ENCODE results near the gene TSSK2.
"Not testable (repeated sequence)": the region's sequence is repeated elsewhere in the genome, so short reads cannot be mapped to it uniquely, and the experiment has no call there.

Gene TSSK2

GRCh38 chr22:19143212-19143611, 12.1 kb downstream of the TSSK2 start:
- DNase-seq (ENCODE audit: low spot score), result no peak

GRCh38 chr22:19143967-19144400, 12.9 kb downstream of the TSSK2 start:
- no peak for DNase-seq (ENCODE audit: low spot score)

GRCh38 chr22:19146215-19146968, 15.3 kb downstream of the TSSK2 start:
- DNase-seq (ENCODE audit: low spot score), result no peak

DNA sequence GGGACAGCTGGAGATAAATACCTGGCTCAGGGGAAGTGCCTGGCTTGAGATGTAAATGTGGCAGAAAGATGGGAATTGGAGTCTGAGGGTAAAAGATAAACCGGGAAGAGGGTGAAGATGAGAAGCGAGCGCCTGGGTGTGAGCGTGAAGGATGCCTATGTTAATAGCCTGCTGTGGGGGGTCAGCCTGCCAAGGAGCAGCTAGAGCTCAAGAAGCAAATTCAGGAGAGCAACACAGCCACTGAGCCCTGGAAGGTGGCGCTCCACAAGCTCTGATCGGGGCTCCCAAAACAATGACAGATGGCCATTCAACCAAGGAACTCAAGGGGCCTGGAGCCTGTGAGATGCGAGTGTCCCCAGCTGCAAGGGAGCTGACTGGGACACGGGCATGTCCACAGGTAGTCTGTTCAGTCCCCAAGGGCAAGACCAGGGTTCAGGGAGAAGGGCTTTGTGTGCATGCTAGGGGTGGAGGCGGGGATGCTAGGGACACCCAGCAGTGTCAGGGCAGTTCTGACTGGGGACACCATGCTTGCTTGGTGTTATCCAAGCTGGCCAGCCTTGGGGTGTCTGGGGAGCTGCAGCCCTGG, 16.2 kb downstream of the TSSK2 start:
- DNase-seq (ENCODE audit: low spot score), result no peak

DNA sequence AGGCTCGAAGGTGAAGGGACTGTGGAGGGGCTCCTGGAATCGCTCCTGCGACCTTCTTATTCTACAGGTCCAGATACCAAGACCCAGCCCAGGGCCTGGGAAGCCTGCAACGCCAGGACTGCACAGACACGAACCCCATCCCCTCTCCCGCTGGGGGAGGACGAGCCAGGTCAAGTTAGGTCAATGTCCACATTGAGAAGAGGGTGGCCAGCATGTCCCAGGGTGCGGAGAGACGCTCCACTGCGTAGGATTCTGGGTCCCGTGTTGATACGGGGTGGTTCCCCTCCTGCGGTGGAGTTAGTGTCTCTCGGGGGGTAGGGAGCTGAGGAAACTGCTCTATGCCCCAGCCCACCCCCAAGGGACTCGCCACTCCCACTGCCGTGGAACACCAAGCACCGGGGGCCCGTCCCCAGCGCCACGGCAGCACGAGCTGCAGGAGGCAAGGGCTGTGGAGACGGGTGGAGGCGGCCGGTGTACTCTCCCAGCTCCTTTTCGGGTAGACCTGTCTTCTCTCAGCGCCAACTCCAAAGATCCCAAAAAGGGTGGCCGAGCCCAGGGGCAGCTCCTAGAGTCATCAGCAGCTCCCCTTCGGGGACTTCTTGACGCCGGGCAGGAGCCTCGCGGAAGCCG, 17.4 kb downstream of the TSSK2 start:
- DNase-seq (ENCODE audit: low spot score), result no peak

DNA sequence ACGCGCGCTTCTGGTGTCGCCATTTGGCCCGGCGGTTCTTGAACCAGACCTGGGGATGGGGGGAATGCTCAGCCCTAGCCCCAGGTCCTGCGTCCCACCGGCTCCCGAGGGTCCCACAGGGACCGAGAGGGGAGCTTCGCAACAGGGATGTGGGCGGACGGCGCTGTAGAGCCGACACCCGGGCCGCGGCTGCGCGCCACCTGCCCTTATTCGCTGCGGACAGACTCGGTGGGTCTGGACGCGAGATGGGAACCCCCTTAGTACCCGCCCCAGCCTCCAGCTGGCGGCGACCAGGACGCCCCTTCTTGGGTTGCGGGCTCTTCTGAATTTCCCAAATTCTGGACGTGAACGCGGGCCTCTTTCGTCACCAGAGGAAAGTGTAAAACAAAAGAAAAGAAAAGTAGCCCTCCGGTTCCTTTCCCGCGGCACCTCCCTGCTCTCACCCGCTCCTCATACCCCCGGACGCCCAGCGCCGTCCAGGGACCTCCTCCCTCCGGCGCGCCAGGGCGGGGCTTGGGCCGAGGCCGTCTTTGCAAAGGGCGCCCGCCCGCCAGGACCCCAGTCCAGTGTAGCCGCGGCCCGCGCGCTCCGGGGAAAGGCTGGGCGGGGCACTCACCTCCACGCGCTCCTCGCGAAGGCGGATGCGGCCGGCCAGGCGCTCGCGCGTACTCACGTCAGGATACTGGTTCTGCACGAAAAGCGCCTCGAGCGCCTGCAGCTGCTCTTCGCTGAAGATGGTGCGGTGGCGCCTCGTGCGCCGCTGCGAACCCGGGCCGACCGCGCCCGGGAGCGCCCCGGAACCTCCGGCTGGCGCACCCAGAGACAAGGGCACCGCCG, 18.2 kb downstream of the TSSK2 start:
- peak; percentile 33 for DNase-seq (ENCODE audit: low spot score)

DNA sequence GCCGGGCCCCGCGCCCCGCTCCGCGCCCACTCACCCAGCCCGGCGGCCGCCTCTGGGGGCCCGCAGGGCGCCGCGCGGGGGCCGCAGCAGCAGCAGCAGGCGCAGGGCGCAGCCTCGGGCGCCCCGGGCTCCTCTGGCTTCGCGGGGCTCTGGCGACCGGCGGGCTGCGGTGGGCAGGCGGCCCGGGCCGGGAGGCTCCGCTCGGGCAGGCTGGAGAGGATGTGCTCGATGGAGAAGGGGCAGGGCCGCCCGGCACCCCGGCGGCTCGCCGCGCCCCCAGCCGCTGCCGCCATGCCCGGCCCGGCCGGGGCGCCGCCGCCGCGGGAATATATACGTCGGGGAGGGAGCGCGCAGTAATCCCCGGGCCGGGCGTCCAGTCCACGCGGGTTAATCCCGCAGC, 18.9 kb downstream of the TSSK2 start, which contains the start of gene GSC2:
GSC2 (minus strand) TSS at position 302 of the 400 bp plus-strand sequence; CDS start at position 293, 9 bp downstream.
- no peak for DNase-seq (ENCODE audit: low spot score)

DNA sequence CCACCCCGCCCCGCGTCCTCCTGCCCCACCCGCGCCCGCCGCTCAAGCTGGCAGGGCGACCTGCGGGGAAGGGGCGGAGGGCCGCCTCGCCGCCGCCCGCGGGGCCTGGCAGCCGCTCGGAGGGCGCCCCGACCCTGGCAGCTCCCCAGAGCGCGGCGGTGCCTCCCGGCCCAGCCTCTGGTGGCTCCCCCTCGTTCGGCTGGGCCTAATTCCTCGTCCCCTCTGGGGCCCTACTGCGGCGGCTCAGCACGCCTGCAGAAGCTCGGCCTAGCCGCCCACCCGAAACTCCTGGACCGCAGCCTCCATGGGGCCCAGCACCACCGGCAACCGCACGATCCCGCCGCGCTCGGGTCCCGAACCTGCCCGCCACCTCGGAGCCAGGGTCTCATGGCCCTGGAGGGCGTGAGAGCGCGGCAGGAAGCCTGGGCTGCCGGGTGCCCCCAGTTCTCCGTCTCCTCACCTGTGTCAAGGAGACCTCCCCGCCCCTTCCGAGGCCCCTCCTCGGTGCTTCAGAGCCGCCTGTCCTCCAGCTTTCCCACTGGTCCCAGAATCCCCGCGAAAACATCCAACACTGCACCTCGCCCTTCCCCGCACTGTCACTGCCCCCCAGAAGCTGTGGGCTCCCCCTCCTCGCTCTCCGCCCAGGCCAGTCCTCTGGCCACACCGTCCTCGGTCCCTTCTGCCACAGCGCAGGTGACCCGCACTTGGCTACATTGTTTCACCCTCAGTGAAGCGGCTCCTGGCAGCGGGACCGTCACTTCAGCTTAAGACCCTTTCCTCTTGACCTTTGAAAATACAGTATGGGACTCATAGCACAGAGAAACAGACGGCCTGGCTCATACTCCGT, 19.6 kb downstream of the TSSK2 start:
- DNase-seq (ENCODE audit: low spot score), result no peak

DNA sequence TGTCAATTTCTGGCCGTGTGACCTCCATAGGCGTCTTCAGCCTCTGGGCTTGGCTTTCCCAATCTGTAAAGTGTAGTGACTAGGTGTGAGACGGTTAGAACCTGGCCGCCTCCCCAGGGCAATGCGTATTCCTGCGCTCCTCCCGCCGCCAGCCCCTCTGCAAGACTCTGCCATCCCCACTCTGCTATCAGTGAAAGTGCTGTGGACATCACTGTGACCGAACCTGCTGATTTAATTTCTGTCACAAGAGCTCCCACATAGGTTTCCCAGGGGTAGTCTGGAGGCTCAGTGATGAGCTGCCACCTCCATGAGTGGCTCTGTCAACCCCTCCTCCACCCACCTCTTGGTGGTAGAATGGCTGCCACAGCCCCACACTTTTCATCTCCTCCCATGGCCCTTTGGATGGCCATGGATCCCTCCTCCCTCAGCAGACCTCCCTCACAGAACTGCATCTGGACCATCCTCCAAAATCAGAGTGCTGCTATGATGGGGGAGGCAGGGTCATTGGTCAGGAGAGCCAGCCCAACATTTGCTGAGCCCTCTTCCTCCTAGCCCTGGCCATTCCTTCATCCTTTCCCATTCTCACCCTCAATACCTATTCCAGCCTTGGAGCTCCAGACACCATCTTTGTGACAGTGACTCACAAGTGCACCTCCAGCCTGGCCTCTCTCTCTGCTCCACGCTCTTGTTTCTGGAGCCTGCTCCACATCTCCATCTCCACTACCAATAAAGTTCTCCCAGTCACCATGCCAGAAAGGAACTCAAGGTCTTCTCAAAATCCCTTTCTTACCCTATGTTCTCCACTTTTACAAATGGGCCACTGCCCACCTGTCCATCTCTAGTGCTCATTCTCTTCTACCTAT, 20.5 kb downstream of the TSSK2 start:
- no peak for DNase-seq (ENCODE audit: low spot score)

DNA sequence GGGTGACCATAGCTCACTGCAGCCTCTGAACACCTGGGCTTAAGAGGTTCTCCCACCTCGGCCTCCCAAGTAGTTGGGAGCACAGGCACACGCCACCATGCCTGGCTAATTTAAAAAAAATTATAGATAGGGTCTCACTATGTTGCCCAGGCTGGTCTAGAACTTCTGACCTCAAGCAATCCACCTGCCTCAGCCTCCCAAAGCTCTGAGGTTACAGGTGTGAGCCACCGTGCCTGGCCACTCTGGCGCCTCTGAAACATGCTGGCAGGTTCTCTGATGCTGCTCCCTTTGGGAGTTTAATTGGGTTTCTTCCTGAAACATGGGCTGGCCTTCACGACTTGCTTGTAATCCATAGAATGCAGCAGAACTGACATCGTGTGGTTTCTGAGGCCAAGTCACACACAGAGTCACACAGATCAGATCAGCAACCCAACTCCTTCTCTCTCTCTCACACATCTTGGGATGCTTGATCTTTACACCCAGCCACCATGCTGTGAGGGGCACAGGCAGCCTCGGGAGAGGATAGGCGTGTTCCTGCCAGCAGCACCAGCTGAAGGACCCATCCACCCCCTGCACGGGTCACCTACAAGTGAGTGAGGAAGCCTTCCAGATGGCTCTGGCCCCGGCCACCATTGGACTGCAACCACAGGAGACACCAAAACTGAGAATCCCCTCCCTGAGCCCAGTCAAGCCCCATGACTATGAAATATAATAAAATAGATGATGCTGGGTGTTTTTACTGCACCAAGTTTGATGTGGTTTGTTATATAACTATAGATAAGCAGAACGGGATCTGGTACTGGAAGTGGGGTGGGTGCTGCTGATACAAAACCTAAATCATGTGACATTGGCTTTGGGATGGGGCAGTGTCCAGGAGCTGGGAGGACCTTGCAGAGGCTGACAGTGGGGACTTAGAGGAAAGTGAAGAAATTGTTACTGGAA, 22.1 kb downstream of the TSSK2 start:
- DNase-seq (ENCODE audit: low spot score), result no peak

- DNase-seq (ENCODE audit: low spot score), result not testable (repeated sequence)
These were observed 25.0 kb downstream of the TSSK2 start for GRCh38 chr22:19156109-19156508.

DNA sequence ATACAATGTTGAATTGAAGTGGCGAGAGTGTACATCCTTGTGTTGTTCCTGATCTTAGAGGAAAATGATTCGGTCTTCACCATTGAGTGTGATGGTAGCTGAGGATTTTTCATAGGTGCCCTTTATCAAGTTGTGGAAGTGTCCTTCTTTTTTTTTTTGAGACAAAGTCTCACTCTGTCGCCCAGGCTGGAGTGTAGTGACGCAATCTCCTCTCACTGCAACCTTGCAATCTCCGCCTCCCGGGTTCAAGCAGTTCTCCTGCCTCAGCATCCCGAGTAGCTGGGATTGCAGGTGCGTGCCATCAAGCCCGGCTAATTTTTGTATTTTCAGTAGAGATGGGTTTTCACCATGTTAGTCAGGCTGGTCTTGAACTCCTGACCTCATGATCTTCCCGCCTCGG, 27.5 kb downstream of the TSSK2 start:
- not testable (repeated sequence) for DNase-seq (ENCODE audit: low spot score)

- no peak for DNase-seq (ENCODE audit: low spot score)
These were observed 33.3 kb downstream of the TSSK2 start for GRCh38 chr22:19164425-19164824.

DNA sequence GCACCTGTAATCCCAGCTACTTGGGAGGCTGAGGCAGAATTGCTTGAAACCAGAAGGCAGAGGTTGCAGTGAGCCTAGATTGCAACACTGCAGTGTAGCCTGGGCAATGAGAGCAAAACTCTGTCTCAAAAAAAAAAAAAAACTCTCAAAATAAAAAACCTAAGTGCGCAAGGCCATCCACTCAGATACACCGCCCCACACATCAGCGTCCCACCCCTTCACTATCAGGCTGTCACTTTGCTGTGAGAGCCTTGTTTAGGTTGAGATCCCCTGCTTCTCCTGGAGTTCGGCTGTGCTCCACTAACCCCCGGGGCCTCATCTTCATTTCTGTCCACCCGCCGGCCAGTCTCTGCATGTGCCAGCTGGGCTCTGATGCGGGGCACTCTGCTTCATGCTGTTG, 35.3 kb downstream of the TSSK2 start:
- DNase-seq (ENCODE audit: low spot score), result no peak

DNA sequence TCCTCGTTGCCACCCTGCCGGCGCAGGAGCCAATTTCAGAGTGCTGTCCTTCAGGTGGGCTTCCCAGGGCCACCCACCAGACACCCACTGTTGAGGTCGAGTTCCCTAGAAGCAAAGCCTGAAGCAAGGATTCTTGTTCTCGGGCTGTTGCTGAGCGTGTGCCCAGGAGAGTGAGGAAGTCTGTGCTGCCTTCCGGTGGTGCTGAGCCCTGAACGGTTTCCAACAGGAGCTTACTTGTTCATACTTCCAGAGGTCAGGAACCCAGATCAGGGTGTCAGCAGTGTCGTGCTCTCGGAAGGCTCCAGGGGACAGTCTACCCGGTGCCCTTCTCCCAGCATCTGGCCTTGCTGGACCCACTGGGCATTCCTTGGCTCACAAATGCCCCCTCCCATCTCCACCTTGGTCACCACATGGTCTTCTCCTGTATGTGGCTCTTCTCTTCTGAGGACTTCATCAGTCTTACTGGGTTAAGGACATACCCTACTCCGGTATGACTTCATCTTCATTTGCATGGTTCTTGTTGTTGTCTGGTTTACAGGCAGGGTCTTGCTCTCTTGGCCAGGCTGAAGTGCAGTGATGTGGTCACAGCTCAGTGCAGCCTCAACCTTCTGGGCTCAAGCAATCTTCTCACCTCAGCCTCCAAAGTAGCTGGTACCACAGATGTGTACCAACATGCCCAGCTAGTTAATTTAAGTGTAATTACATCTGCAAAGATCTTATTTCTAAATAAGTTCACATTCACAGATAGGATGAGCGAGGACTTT, 36.2 kb downstream of the TSSK2 start:
- DNase-seq (ENCODE audit: low spot score), result no peak

DNA sequence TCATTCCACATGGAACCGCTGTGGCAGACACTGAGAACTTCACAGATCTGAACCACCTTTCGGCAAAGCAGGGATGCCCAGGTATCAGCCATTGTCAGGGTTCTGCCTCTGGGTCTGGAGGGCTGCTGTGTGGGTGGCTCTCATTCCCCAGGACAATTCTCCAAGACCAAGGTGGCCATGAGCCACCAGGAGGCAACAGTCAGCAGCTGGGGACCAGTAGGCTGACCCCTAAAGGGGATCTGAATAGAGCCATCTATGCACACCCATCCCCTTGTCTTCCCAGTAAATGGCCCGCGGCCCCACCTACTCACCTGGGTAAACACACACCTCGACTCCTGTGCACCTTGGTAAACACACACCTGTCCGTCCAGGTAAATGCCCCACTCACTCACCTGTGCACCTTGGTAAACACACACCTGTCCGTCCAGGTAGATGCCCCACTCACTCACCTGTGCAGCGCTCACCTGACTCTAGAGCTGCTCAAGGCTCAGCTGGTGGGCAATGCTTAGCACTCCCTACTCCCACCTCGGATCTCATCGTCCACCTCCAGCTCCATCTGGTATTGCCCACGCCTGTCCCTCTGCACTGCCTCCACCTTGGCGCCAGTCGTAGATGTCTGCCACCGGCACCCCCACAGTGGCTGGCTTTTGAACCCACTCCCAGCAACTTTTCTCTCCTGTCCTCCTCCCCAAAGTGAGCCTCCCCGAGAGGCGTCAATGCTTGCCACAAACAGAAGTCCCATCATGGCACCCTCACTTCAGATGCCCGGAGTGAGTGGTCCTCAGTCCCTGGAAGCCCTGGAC, 37.2 kb downstream of the TSSK2 start:
- no peak for DNase-seq (ENCODE audit: low spot score)

All from CD4-positive, alpha-beta T cell treated with Interleukin-6 at 100 ng/mL for 8 hours (primary cell).